H1 (cell line): ENCODE results near the gene LILRB4. TPM values are rescaled to one million over a fixed set of nuclear protein-coding genes. Genes with fewer than 3 reads are reported as not detected.

Experiments
- CTCF ChIA-PET: fragments of 300-600 bp; sonication (Branson Sonifier 250); formaldehyde crosslinking; loops from one replicate; lab custom pipeline; 2021; ENCODE audit not compliant: partially characterized antibody; lab: Charles Lee
- POLR2A ChIA-PET: fragments of 300-600 bp; sonication (Branson Sonifier 250); formaldehyde crosslinking; loops from one replicate; lab custom pipeline; 2021; ENCODE audit warnings: inconsistent platforms; ENCODE audit not compliant: partially characterized antibody; lab: Charles Lee
- DNase-seq, 2 experiments: peaks; one replicate each; pipeline versions ENCODE4 v3.0.0 to v3.0.0-alpha.2; 2010 to 2022; ENCODE audit warnings: low spot score in 2 of 2, low read depth in 1 of 2, mixed read lengths in 1 of 2
- FAIRE-seq: peaks from 2 replicates; lab custom pipeline; 2011; peaks lifted over from hg19 to GRCh38; lab: Jason Lieb, UNC
- H2AFZ ChIP-seq: 2 replicates; pipeline ENCODE4 v1.8.1; 2012; ENCODE audit warnings: low read length, inconsistent platforms
- H2AK5ac ChIP-seq: 2 replicates; pipeline ENCODE4 v1.6.1; 2013; ENCODE audit warnings: low read depth, low read length
- H2BK120ac ChIP-seq: replicated peaks from 2 replicates; pipeline ENCODE3; 2013; ENCODE audit warnings: low read depth, low read length, inconsistent platforms
- H2BK12ac ChIP-seq: 2 replicates; pipeline ENCODE4 v1.6.1; 2013; ENCODE audit warnings: low read depth, low read length
- H2BK15ac ChIP-seq: 2 replicates; pipeline ENCODE4 v1.6.1; 2013; ENCODE audit warnings: low read length
- H2BK20ac ChIP-seq: 2 replicates; pipeline ENCODE4 v1.6.1; 2013; ENCODE audit warnings: low read length
- H2BK5ac ChIP-seq: 2 replicates; pipeline ENCODE4 v1.6.1; 2013; ENCODE audit warnings: low read depth, low read length
- H3K14ac ChIP-seq: 2 replicates; pipeline ENCODE4 v1.6.1; 2013; ENCODE audit warnings: inconsistent platforms; ENCODE audit not compliant: insufficient read length
- H3K18ac ChIP-seq: 2 replicates; pipeline ENCODE4 v1.6.1; 2013; ENCODE audit warnings: low read length; ENCODE audit errors: extremely low read depth
- H3K23ac ChIP-seq: 2 replicates; pipeline ENCODE4 v1.6.1; 2013; ENCODE audit warnings: inconsistent platforms; ENCODE audit not compliant: insufficient read length
- H3K23me2 ChIP-seq: 2 replicates; pipeline ENCODE4 v1.6.1; 2013; ENCODE audit warnings: low read depth, low read length
- H3K27ac ChIP-seq: 2 replicates; pipeline ENCODE4 v1.6.1; 2011; ENCODE audit warnings: low read depth, low read length, inconsistent platforms
- H3K27me3 ChIP-seq, 4 experiments: replicated peaks in 1 of 4; 1 replicate in 1 of 4; 2 replicates in 3 of 4; pipeline versions ENCODE4 v1.6.1 to v1.8.1; 2011 to 2013; ENCODE audit warnings: low read length in 3 of 4, mild to moderate bottlenecking in 3 of 4, inconsistent platforms in 2 of 4, mixed read lengths in 2 of 4, moderate library complexity in 1 of 4; ENCODE audit not compliant: control insufficient read depth in 3 of 4, insufficient read depth in 3 of 4; ENCODE audit errors: extremely low read depth in 1 of 4
- H3K36me3 ChIP-seq, 4 experiments: 2 replicates each; pipeline versions ENCODE4 v1.6.1 to v1.8.1; 2011 to 2013; ENCODE audit warnings: mild to moderate bottlenecking in 4 of 4, low read length in 3 of 4, moderate library complexity in 2 of 4, control low read depth in 1 of 4, inconsistent platforms in 1 of 4; ENCODE audit not compliant: insufficient read depth in 4 of 4, control insufficient read depth in 2 of 4
- H3K4ac ChIP-seq: replicated peaks from 2 replicates; pipeline ENCODE3; 2013; ENCODE audit warnings: low read length, low read depth, mixed read lengths, inconsistent platforms; ENCODE audit not compliant: insufficient read length
- H3K4me1 ChIP-seq, 4 experiments: replicated peaks in 1 of 4; 1 replicate in 1 of 4; 2 replicates in 3 of 4; pipeline versions ENCODE4 v1.6.1 to v1.8.1; 2011 to 2013; ENCODE audit warnings: low read length in 3 of 4, inconsistent platforms in 2 of 4, mixed read lengths in 1 of 4; ENCODE audit not compliant: insufficient read depth in 4 of 4, control insufficient read depth in 3 of 4
- H3K4me2 ChIP-seq, 2 experiments: 2 replicates each; pipeline versions ENCODE4 v1.6.1 to v1.8.1; 2011 to 2013; ENCODE audit warnings: low read depth in 2 of 2, low read length in 2 of 2, control low read depth in 1 of 2, inconsistent platforms in 1 of 2, mild to moderate bottlenecking in 1 of 2; ENCODE audit not compliant: insufficient read depth in 1 of 2
- H3K4me3 ChIP-seq, 4 experiments: fragments of 200-600, 300-600 bp in 1 of 4; sonication (generic), shearing (Covaris generic), sonication (Bioruptor Twin) in 1 of 4; 2 replicates each; pipeline versions ENCODE4 v1.5.1 to v1.8.1; 2011 to 2016; ENCODE audit warnings: low read length in 4 of 4, low read depth in 3 of 4, control low read depth in 2 of 4, inconsistent platforms in 2 of 4, mild to moderate bottlenecking in 2 of 4, mixed read lengths in 1 of 4, moderate library complexity in 1 of 4; ENCODE audit not compliant: insufficient read depth in 2 of 4; ENCODE audit errors: extremely low read depth in 1 of 4
- H3K56ac ChIP-seq: replicated peaks from 2 replicates; pipeline ENCODE3; 2013; ENCODE audit warnings: low read depth, mild to moderate bottlenecking, mixed read lengths, low read length, inconsistent platforms; ENCODE audit not compliant: insufficient read length
- H3K79me1 ChIP-seq: 2 replicates; pipeline ENCODE4 v1.6.1; 2013; ENCODE audit warnings: low read depth, low read length, control low read depth
- H3K79me2 ChIP-seq, 2 experiments: 2 replicates each; pipeline versions ENCODE4 v1.6.1 to v1.8.1; 2012 to 2013; ENCODE audit warnings: low read length in 2 of 2, mild to moderate bottlenecking in 2 of 2, inconsistent platforms in 1 of 2; ENCODE audit not compliant: insufficient read depth in 2 of 2, control insufficient read depth in 1 of 2
- H3K9ac ChIP-seq, 4 experiments: replicated peaks in 1 of 4; 1 replicate in 1 of 4; 2 replicates in 3 of 4; pipeline versions ENCODE4 v1.6.1 to v1.8.1; 2011 to 2013; ENCODE audit warnings: low read depth in 3 of 4, low read length in 3 of 4, control low read depth in 2 of 4, mild to moderate bottlenecking in 2 of 4, moderate library complexity in 2 of 4, inconsistent platforms in 1 of 4; ENCODE audit errors: extremely low read depth in 1 of 4
- H3K9me3 ChIP-seq, 2 experiments: 2 replicates each; pipeline versions ENCODE4 v1.6.1 to v1.8.1; 2012 to 2013; ENCODE audit warnings: mild to moderate bottlenecking in 2 of 2, moderate library complexity in 2 of 2, control low read depth in 1 of 2, inconsistent platforms in 1 of 2, low read depth in 1 of 2, low read length in 1 of 2, mixed read lengths in 1 of 2; ENCODE audit not compliant: insufficient read depth in 2 of 2
- H4K20me1 ChIP-seq, 2 experiments: replicated peaks in 1 of 2; 2 replicates each; pipeline versions ENCODE3 to v1.8.1; 2011 to 2013; ENCODE audit warnings: inconsistent platforms in 2 of 2, low read length in 2 of 2, mild to moderate bottlenecking in 1 of 2; ENCODE audit not compliant: insufficient read depth in 2 of 2, control insufficient read depth in 1 of 2
- H4K5ac ChIP-seq: 2 replicates; pipeline ENCODE4 v1.6.1; 2013; ENCODE audit warnings: low read length, low read depth, mixed read lengths, inconsistent platforms; ENCODE audit not compliant: insufficient read length
- H4K8ac ChIP-seq: 2 replicates; pipeline ENCODE4 v1.8.0; 2013; ENCODE audit warnings: mild to moderate bottlenecking, moderate library complexity, low read length, inconsistent platforms; ENCODE audit not compliant: insufficient read depth; ENCODE audit errors: extremely low read depth
- H4K91ac ChIP-seq: replicated peaks from 2 replicates; pipeline ENCODE3; 2013; ENCODE audit warnings: low read length, mixed read lengths, inconsistent platforms; ENCODE audit not compliant: insufficient read length
- ASH2L ChIP-seq: fragments of 200-600, 300-600 bp; sonication (generic); IDR thresholded peaks from one replicate; pipeline ENCODE4 v1.7.1; 2017; ENCODE audit warnings: low read length
- BACH1 ChIP-seq: IDR thresholded peaks from 2 replicates; pipeline ENCODE4 v1.6.1; 2012; ENCODE audit warnings: low read length, improper control_type of control experiment
- BRCA1 ChIP-seq: IDR thresholded peaks from 2 replicates; pipeline ENCODE4 v1.6.1; 2012; ENCODE audit warnings: low read depth, low read length, improper control_type of control experiment
- EGR1 ChIP-seq: IDR thresholded peaks from 2 replicates; pipeline ENCODE4 v1.6.1; 2011; ENCODE audit warnings: low read depth, low read length, borderline replicate concordance
- EP300 ChIP-seq, 2 experiments: IDR thresholded peaks; 1 replicate in 1 of 2; 2 replicates in 1 of 2; pipeline ENCODE4 v1.6.1; 2011 to 2012; ENCODE audit warnings: low read depth in 2 of 2, low read length in 2 of 2, mild to moderate bottlenecking in 2 of 2, borderline replicate concordance in 1 of 2, inconsistent platforms in 1 of 2, moderate library complexity in 1 of 2
- GABPA ChIP-seq: IDR thresholded peaks from 2 replicates; pipeline ENCODE4 v1.6.1; 2011; ENCODE audit warnings: mild to moderate bottlenecking, low read length, moderate library complexity, borderline replicate concordance; ENCODE audit not compliant: insufficient read depth
- KDM5A ChIP-seq: fragments of 200-600 bp; IDR thresholded peaks from 2 replicates; pipeline ENCODE4 v1.7.1; 2012; ENCODE audit warnings: mild to moderate bottlenecking, low read length, inconsistent platforms, mixed read lengths
- PHF8 ChIP-seq: fragments of 200-600 bp; sonication (generic); conservative IDR thresholded peaks from 2 replicates; pipeline ENCODE4 v1.7.1; 2012; ENCODE audit warnings: low read depth, mild to moderate bottlenecking, inconsistent platforms, low read length, moderate library complexity
- POLR2A ChIP-seq, 2 experiments: IDR thresholded peaks; 1 replicate in 1 of 2; 2 replicates in 1 of 2; pipeline ENCODE4 v1.6.1; 2011; ENCODE audit warnings: low read depth in 2 of 2, low read length in 2 of 2, mild to moderate bottlenecking in 2 of 2; ENCODE audit errors: control extremely low read depth in 1 of 2
- POU5F1 ChIP-seq: IDR thresholded peaks from 2 replicates; pipeline ENCODE4 v1.6.1; 2011; ENCODE audit warnings: low read depth, mild to moderate bottlenecking, low read length, moderate library complexity
- RBBP5 ChIP-seq: IDR thresholded peaks from 2 replicates; pipeline ENCODE4 v1.7.1; 2012; ENCODE audit warnings: low read depth, mild to moderate bottlenecking, inconsistent platforms, low read length, moderate library complexity, borderline replicate concordance
- TEAD4 ChIP-seq: IDR thresholded peaks from 2 replicates; pipeline ENCODE4 v1.6.1; 2012; ENCODE audit warnings: low read depth, low read length, inconsistent platforms, mixed read lengths
- ZNF274 ChIP-seq: IDR thresholded peaks from 2 replicates; pipeline ENCODE4 v1.7.0; 2012; ENCODE audit warnings: low read length, borderline replicate concordance; ENCODE audit errors: extremely low read depth
- WGBS, 2 experiments: shearing (Covaris generic) in 1 of 2; methylation state at CpG; one replicate each; pipeline versions ENCODE4 v1.1.6 to v1.1.7; 2013 to 2015; ENCODE audit warnings: low lambda C conversion rate in 2 of 2, mixed read lengths in 2 of 2, inconsistent platforms in 1 of 2, low coverage in 1 of 2, missing lambda C conversion rate in 1 of 2; ENCODE audit not compliant: insufficient replicate concordance in 2 of 2, insufficient coverage in 1 of 2, insufficient read length in 1 of 2; ENCODE audit errors: extremely low coverage in 1 of 2, missing lambda C conversion rate in 1 of 2; 5-methylcytosine and 5-hydroxymethylcytosine counted together
- polyA plus RNA-seq, 7 experiments: library from polyadenylated mRNA; depleted of rRNA in 3 of 7; stranded (reverse) in 5 of 7; unstranded in 2 of 7; fragments of >200 nt in 5 of 7; fragments of 200-250 nt in 2 of 7; gene quantifications; 1 replicate in 5 of 7; 2 replicates in 1 of 7; 4 replicates in 1 of 7; pipeline versions ENCODE4 v1.2.1 to v1.2.3, GENCODE V29; 2011 to 2013; ENCODE audit warnings: missing spikeins in 2 of 7, mixed read lengths in 2 of 7
- total RNA-seq: library from RNA; stranded (reverse); fragmentation: NEBNext Ultra II Directional; extraction: Animal tissue kit (Norgen Biotek cat#: 25700); gene quantifications from 2 replicates; pipeline ENCODE4 v1.2.1, GENCODE V29; 2021
- TF ChIP-seq, protein P1 (sequence below): IDR thresholded peaks from 2 replicates; pipeline ENCODE4 v1.6.1; 2011; ENCODE audit warnings: low read depth, mild to moderate bottlenecking, low read length; ENCODE audit not compliant: insufficient read depth

The LILRB4 gene
- total and polyA plus RNA-seq, 2 of the 8 experiments (the other 6 are each of a cell fraction or from before 2014, with no cell fraction given), result not detected

DNA sequence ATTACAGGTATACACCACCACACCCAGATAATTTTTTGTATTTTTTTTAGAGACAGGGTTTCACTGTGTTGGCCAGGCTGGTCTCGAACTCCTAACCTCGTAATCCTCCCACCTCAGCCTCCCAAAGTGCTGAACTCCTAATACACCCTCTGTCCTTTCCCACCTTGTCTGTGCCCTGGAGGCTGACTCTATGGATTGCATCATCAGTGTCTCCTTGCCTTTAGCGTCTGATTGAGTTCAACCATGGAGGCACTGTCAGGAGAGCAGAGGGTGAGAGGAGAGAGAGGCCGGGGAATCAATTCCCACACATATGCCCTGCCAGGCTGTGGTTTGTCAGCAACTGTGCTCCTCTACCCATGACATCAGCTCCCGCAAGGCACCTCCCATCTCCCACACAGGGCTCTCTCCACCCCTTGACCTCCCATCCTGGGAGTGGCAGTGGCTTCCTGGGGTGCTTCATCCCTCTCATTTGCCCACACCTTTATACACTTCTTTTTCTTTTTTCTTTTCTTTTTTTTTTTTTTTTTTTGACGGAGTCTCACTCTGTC, 12.6 kb upstream of the LILRB4 start:
- H3K79me2 ChIP-seq, result no peaks in the 10 kb centered on the region
- H3K9ac ChIP-seq, result no peak overlapping the region
- WGBS, 2 experiments, result 82% methylated on average over 5 of the region's 6 CpGs; no CpG with 5 or more reads in 1 of the 2 experiments
- ChIA-PET CTCF (interaction anchor here (3.9 kb wide), 1 partner anchor 24 kb away, joined by 16 read pairs; no protein-coding TSS in a partner anchor), POLR2A (no interaction called here)
- H2BK5ac ChIP-seq, result no peak overlapping the region
- no peaks in the 10 kb centered on the region for H3K4me1 ChIP-seq
- no peak overlapping the region for H3K18ac ChIP-seq
- no peak overlapping the region for H3K23ac ChIP-seq
- no peak overlapping the region for H4K91ac ChIP-seq
- H2BK120ac ChIP-seq, result no peak overlapping the region
- H3K23me2 ChIP-seq, result no peaks in the 10 kb centered on the region; the same call in 1 of the 2 replicates
- H3K79me1 ChIP-seq, result no peaks in the 10 kb centered on the region
- no peak overlapping the region for H4K8ac ChIP-seq
- H2BK12ac ChIP-seq, result no peak overlapping the region
- H2AK5ac ChIP-seq, result no peak overlapping the region
- no peak for FAIRE-seq
- no peak overlapping the region for H4K5ac ChIP-seq
- no peak overlapping the region for H3K27ac ChIP-seq
- H2BK20ac ChIP-seq, result no peak overlapping the region
- no peak for DNase-seq
- no peaks in the 10 kb centered on the region for H3K27me3 ChIP-seq
- no peak overlapping the region for H3K4ac ChIP-seq
- no peaks in the 10 kb centered on the region for H4K20me1 ChIP-seq
- H2AFZ ChIP-seq, result no peak overlapping the region
- no peaks in the 10 kb centered on the region for H3K36me3 ChIP-seq
- no peak overlapping the region for H2BK15ac ChIP-seq
- no peak overlapping the region for H3K56ac ChIP-seq
- no peak overlapping the region for H3K4me3 ChIP-seq
- H3K4me2 ChIP-seq, result no peak overlapping the region
- H3K9me3 ChIP-seq, result peaks cover 65 to 76% of the 10 kb centered on the region in 2 experiments
- H3K14ac ChIP-seq, result no peak overlapping the region
- no peak for TF ChIP-seq PHF8
- no peak for TF ChIP-seq ZNF274
- no peak for TF ChIP-seq TEAD4
- TF ChIP-seq POU5F1, result no peak
- no peak for TF ChIP-seq GABPA
- TF ChIP-seq EP300 (IDR thresholded peaks at IDR 0.05; ENCODE audit: borderline replicate concordance in 1 of 2, low read depth in 2 of 2, low read length in 2 of 2), result no peak
- no peak for TF ChIP-seq EGR1
- TF ChIP-seq ASH2L, result no peak
- TF ChIP-seq KDM5A, result no peak
- TF ChIP-seq RBBP5, result no peak
- TF ChIP-seq BACH1, result no peak
- no peak for TF ChIP-seq BRCA1
- TF ChIP-seq, protein P1, sequence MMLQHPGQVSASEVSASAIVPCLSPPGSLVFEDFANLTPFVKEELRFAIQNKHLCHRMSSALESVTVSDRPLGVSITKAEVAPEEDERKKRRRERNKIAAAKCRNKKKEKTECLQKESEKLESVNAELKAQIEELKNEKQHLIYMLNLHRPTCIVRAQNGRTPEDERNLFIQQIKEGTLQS, result no peak
- TF ChIP-seq POLR2A (IDR thresholded peaks at IDR 0.05; ENCODE audit: control extremely low read depth in 1 of 2, low read depth in 2 of 2, low read length in 2 of 2), result no peak
